Mononuclear cell (primary cell): Measurements from ENCODE around the gene PIK3R1. TPM values are rescaled to one million over a fixed set of nuclear protein-coding genes. Genes with fewer than 3 reads are reported as not detected.
"Not testable (repeated sequence)": the region's sequence is repeated elsewhere in the genome, so short reads cannot be mapped to it uniquely, and the experiment has no call there.

Experiments
- H3K27me3 ChIP-seq: 2 replicates; pipeline ENCODE4 v1.6.0; 2011; ENCODE audit warnings: low read length, control low read depth; ENCODE audit not compliant: insufficient read depth
- H3K4me1 ChIP-seq: 2 replicates; pipeline ENCODE4 v1.5.1; 2011; ENCODE audit warnings: mild to moderate bottlenecking, low read length, control low read depth; ENCODE audit not compliant: insufficient read depth
- H3K4me3 ChIP-seq: 2 replicates; pipeline ENCODE4 v1.5.1; 2011; ENCODE audit warnings: mild to moderate bottlenecking, low read length, moderate library complexity
- H3K9me3 ChIP-seq: 2 replicates; pipeline ENCODE4 v1.5.1; 2011; ENCODE audit warnings: low read depth, mild to moderate bottlenecking, control low read depth, low read length
- total RNA-seq: library from RNA; depleted of rRNA; stranded (reverse); fragments of >200 nt; gene quantifications from one replicate; pipeline ENCODE4 v1.2.3, GENCODE V29; 2012

Gene PIK3R1
- total RNA-seq, 1 donor: 742 TPM

GRCh38 chr5:68227532-68228160 lies 12.1 kb downstream of the PIK3R1 start:
- Histone ChIP-seq H3K4me3 (no peak overlapping the region), H3K27me3 (no peaks in the 10 kb centered on the region), H3K4me1 (peaks cover 73% of the 10 kb centered on the region), H3K9me3 (no peaks in the 10 kb centered on the region)

DNA sequence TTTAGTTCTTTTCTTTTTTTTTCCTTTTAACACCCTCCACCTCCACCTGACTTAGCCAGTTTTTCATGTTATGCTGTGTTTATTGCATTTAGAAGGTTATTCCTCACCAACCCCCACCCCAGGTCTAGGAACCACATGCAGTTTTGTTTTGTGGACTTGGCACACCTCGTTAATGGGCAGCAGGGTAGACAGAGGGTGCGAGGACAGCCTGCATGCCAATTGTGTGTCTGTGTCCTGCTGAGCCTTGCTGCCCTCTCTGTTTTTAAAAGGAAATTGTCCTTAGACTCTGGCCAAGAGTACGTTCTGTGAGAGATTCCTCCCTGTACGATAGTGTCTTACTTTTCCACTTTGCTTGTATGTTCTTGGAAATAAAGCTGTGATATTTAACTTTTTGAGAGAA lies 13.9 kb downstream of the PIK3R1 start:
- Histone ChIP-seq H3K4me3 (no peak overlapping the region), H3K27me3 (no peaks in the 10 kb centered on the region), H3K9me3 (no peaks in the 10 kb centered on the region), H3K4me1 (peaks cover 60% of the 10 kb centered on the region)

GRCh38 chr5:68230285-68230684 lies 14.7 kb downstream of the PIK3R1 start:
- Histone ChIP-seq H3K4me1 (peaks cover 51% of the 10 kb centered on the region), H3K27me3 (no peaks in the 10 kb centered on the region), H3K9me3 (no peaks in the 10 kb centered on the region)

GRCh38 chr5:68231414-68232076 lies 16.0 kb downstream of the PIK3R1 start:
- Histone ChIP-seq H3K4me3 (no peak overlapping the region), H3K4me1 (peaks cover 39% of the 10 kb centered on the region), H3K9me3 (no peaks in the 10 kb centered on the region), H3K27me3 (no peaks in the 10 kb centered on the region)

More at GRCh38 chr5:68230285-68230684, 14.7 kb downstream of the PIK3R1 start:
- no peak overlapping the region for H3K4me3 ChIP-seq

DNA sequence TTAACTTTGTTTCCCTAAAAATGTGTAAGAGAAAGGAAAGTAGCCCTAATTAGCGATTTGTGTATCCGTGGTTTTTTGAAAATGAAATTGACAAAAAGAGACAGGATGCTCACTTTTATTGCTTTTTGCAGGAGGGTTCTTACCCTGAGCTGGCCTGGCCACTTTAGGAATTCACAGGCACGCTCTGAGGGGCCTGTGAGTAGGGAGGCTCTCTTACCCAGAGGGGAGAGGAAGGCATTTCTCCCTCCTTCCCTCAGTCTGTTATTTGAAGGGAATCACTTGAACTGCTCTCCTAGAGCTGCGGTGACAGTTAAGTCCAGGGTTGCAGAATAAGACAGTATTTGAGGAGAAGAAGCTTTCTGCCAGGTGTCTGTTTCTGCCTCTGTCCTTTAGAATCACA lies 16.7 kb downstream of the PIK3R1 start:
- H3K4me3 ChIP-seq: no peak overlapping the region
- H3K9me3 ChIP-seq: no peaks in the 10 kb centered on the region
- H3K27me3 ChIP-seq: no peaks in the 10 kb centered on the region
- H3K4me1 ChIP-seq: peaks cover 35% of the 10 kb centered on the region

DNA sequence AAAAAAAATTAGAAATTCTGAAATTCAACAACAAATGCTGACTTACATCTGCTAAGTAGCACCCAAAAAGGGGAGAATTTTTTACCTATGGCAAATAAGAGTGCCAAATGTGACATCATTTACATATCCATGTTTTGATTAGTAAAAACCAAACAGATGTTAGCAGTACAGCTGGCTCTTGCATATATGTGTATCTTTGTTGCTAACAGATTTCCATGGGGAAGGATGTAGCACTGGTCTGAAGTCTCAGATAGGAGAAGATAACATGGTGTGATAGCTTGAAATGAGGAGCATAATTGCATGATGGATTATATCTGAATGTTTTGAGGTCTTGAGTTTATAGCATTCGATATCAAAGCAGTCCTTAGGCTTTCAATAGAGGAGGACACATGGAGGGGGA lies 17.5 kb downstream of the PIK3R1 start:
- H3K9me3 ChIP-seq: no peaks in the 10 kb centered on the region
- no peak overlapping the region for H3K4me3 ChIP-seq
- no peaks in the 10 kb centered on the region for H3K27me3 ChIP-seq
- peaks cover 38% of the 10 kb centered on the region for H3K4me1 ChIP-seq

- not testable (repeated sequence) for H3K27me3 ChIP-seq, H3K4me3 ChIP-seq, H3K9me3 ChIP-seq
- peaks cover 39% of the 10 kb centered on the region for H3K4me1 ChIP-seq
Observed at GRCh38 chr5:68235229-68235628, 19.7 kb downstream of the PIK3R1 start.

DNA sequence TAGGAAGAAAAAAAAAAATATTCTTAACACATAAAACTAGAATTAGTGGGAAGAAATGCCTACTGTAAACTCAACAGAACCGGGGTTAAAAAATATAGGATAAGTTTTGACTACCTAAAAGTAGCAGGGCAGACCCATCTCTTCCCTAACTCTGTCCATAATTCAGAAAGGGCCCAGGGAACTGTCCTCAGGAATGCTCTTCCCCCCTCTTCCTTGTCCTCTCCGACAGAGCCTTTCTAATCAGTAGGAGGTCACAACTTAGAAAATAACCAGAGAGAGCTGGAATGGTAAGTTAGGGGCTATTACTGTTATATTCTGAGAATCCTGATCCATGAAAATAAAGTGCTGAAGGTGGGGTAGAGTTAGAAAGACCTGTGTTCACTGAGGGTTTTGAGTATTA lies 22.2 kb downstream of the PIK3R1 start:
- Histone ChIP-seq H3K4me1 (peaks cover 36% of the 10 kb centered on the region), H3K9me3 (no peaks in the 10 kb centered on the region), H3K4me3 (no peak overlapping the region), H3K27me3 (no peaks in the 10 kb centered on the region)

GRCh38 chr5:68239487-68239886 lies 23.9 kb downstream of the PIK3R1 start:
- Histone ChIP-seq H3K27me3 (no peaks in the 10 kb centered on the region), H3K9me3 (no peaks in the 10 kb centered on the region), H3K4me3 (no peak overlapping the region), H3K4me1 (peaks cover 51% of the 10 kb centered on the region)

GRCh38 chr5:68240202-68240601 lies 24.6 kb downstream of the PIK3R1 start:
- no peaks in the 10 kb centered on the region for H3K9me3 ChIP-seq
- peaks cover 51% of the 10 kb centered on the region for H3K4me1 ChIP-seq
- H3K4me3 ChIP-seq: no peak overlapping the region
- no peaks in the 10 kb centered on the region for H3K27me3 ChIP-seq

DNA sequence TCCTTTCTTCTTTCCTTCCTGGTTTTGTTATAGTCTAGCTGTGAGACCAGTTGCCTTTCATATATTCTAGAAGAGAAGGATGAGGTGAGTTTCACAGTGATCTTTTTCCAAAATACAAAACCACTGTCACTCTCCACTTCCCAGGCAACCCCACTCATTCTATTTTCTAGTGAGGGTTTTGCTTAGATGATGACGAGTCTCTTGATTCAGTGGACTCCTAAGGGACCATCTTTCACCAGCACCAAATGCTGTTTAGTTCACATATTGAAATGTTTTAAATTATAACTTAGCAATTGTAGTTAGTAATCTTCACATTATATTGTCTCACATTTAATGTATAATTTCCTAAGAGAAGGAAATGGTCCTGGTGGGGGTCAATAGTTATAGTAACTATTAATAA lies 25.2 kb downstream of the PIK3R1 start:
- Histone ChIP-seq H3K9me3 (no peaks in the 10 kb centered on the region), H3K4me1 (peaks cover 51% of the 10 kb centered on the region), H3K27me3 (no peaks in the 10 kb centered on the region), H3K4me3 (no peak overlapping the region)

GRCh38 chr5:68242743-68243142 lies 27.2 kb downstream of the PIK3R1 start:
- Histone ChIP-seq H3K4me3 (no peak overlapping the region), H3K27me3 (no peaks in the 10 kb centered on the region), H3K9me3 (no peaks in the 10 kb centered on the region), H3K4me1 (peaks cover 50% of the 10 kb centered on the region)

DNA sequence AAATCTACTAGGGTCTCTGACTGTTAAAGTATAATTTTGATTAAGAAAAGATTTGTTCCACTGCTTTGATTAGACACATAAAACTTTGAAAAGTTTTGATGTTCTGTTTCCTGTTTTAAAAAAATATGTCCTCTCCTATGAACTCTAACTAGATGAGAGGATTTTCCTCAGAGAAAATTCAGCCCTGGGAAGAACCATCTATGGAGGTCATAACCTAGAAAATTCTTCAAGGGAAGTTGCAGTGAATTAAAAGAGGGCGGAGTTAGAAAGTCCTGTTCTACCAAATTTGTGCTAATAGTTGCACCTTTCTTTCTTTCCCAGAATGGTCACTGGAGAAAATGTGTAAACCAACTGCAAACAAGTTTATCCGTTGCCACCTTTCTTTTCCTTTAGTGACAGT lies 27.7 kb downstream of the PIK3R1 start:
- H3K4me3 ChIP-seq: no peak overlapping the region
- H3K9me3 ChIP-seq: no peaks in the 10 kb centered on the region
- no peaks in the 10 kb centered on the region for H3K27me3 ChIP-seq
- peaks cover 49% of the 10 kb centered on the region for H3K4me1 ChIP-seq

- H3K4me1 ChIP-seq: peaks cover 49% of the 10 kb centered on the region
- H3K4me3 ChIP-seq: no peak overlapping the region
- H3K27me3 ChIP-seq: no peaks in the 10 kb centered on the region
- no peaks in the 10 kb centered on the region for H3K9me3 ChIP-seq
Observed at GRCh38 chr5:68243681-68244080, 28.1 kb downstream of the PIK3R1 start.

- Histone ChIP-seq H3K4me1 (peaks cover 48% of the 10 kb centered on the region), H3K9me3 (no peaks in the 10 kb centered on the region), H3K27me3 (no peaks in the 10 kb centered on the region), H3K4me3 (no peak overlapping the region)
Observed at GRCh38 chr5:68245319-68245718, 29.8 kb downstream of the PIK3R1 start.

- Histone ChIP-seq H3K27me3 (no peaks in the 10 kb centered on the region), H3K4me1 (peaks cover 52% of the 10 kb centered on the region), H3K4me3 (no peak overlapping the region), H3K9me3 (no peaks in the 10 kb centered on the region)
Observed at GRCh38 chr5:68246802-68247201, 31.2 kb downstream of the PIK3R1 start.
